Sigmoid colon (tissue), 4 donors: ENCODE data around the gene PFKL.

ENCODE experiments used
- CTCF ChIP-seq, 4 experiments: fragments of 450-650 bp in 3 of 4; fragments of 200-600 bp in 1 of 4; IDR thresholded peaks; one replicate each; pipeline ENCODE4 v1.5.1; 2016 to 2019; ENCODE audit warnings: antibody characterized with exemption in 4 of 4, mild to moderate bottlenecking in 3 of 4, moderate library complexity in 2 of 4
- POLR2A ChIP-seq, 2 donors: fragments of 450-650 bp; IDR thresholded peaks; one replicate each; pipeline ENCODE4 v1.6.1; 2016; ENCODE audit warnings: antibody characterized with exemption in 2 of 2, mild to moderate bottlenecking in 2 of 2, moderate library complexity in 2 of 2
- POLR2AphosphoS5 ChIP-seq, 4 donors: sonication (generic); formaldehyde crosslinking; IDR thresholded peaks; one replicate each; pipeline ENCODE4 v1.6.1; 2017; ENCODE audit warnings: antibody characterized with exemption in 4 of 4

GRCh38 chr21:44283948-44284347 is 15.9 kb upstream of the PFKL start:
- no peak for TF ChIP-seq CTCF (IDR thresholded peaks at IDR 0.05)
- no peak for TF ChIP-seq POLR2A (IDR thresholded peaks at IDR 0.05)
- TF ChIP-seq POLR2AphosphoS5 (IDR thresholded peaks at IDR 0.05) = no peak
